Measurements from ENCODE around the gene SIDT1.

GRCh38 chr3:113559009-113559408 lies 26.7 kb downstream of the SIDT1 start:
- TF ChIP-seq, protein P1, sequence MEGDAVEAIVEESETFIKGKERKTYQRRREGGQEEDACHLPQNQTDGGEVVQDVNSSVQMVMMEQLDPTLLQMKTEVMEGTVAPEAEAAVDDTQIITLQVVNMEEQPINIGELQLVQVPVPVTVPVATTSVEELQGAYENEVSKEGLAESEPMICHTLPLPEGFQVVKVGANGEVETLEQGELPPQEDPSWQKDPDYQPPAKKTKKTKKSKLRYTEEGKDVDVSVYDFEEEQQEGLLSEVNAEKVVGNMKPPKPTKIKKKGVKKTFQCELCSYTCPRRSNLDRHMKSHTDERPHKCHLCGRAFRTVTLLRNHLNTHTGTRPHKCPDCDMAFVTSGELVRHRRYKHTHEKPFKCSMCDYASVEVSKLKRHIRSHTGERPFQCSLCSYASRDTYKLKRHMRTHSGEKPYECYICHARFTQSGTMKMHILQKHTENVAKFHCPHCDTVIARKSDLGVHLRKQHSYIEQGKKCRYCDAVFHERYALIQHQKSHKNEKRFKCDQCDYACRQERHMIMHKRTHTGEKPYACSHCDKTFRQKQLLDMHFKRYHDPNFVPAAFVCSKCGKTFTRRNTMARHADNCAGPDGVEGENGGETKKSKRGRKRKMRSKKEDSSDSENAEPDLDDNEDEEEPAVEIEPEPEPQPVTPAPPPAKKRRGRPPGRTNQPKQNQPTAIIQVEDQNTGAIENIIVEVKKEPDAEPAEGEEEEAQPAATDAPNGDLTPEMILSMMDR (IDR thresholded peaks at IDR 0.05): no peak
- TF ChIP-seq REST (IDR thresholded peaks at IDR 0.05; ENCODE audit: insufficient read depth in 1 of 2, low read depth in 2 of 2, low read length in 1 of 2): no peak
- TF ChIP-seq TCF7L2 (IDR thresholded peaks at IDR 0.05; ENCODE audit: low read depth, low read length): no peak
